HG02885 (cell line): ENCODE results near the gene SCGB1A1.
"Not testable (repeated sequence)": the region's sequence is repeated elsewhere in the genome, so short reads cannot be mapped to it uniquely, and the experiment has no call there.

Experiments
- ATAC-seq: cut with Tn5 transposase; IDR thresholded peaks from one replicate; pipeline ENCODE4 v1.9.1; 2021; ENCODE audit warnings: mild to moderate bottlenecking; ENCODE audit not compliant: unreplicated experiment, poor library complexity

The SCGB1A1 gene

DNA sequence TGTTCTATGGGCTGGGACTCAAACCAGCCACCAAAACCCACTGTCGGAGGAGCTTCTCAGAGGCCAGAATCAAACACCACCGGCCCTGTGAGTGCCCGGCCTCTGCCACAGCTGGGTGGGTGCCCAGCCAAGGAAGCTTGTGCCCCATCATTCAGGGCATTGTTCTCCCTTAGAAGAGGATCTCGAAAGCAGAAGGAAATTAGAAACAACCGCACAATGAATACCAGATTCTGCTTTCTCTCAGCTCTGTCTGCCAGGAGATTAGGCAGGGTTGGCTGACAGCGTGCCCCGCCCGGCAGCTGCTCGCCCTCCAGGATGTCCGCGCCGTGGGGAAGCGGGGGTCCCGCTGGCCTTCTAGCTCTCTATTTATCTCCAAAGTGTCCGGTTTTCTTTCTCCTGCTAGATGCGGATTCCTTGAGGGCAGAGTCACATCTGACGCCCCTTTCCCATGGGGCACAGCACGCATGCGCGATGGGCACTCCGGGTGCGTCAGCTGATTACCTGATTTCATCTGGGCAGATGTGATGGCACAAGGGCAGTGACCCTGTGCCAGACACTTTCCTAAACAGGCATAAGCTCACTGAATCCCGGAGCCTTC is 25.5 kb downstream of the SCGB1A1 start:
- no peak for ATAC-seq

DNA sequence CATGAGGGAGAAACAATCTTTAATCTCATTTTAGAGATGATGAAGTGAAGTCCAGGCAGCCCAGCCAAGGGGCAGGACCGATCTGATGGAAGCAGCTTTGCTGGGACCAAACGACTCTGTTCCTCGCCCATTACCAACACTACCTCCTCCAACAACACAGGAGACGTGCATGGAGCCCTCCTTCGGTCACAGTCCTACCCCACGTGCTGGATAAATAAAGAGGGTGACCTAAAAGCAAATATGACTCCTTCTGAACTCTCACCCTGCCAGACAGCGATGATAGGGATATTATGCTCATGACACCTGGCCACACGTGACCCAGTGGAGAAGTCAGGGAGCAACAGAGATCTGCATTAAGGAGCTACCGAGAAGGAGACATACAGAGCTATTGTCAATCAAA is 26.0 kb downstream of the SCGB1A1 start:
- no peak for ATAC-seq

DNA sequence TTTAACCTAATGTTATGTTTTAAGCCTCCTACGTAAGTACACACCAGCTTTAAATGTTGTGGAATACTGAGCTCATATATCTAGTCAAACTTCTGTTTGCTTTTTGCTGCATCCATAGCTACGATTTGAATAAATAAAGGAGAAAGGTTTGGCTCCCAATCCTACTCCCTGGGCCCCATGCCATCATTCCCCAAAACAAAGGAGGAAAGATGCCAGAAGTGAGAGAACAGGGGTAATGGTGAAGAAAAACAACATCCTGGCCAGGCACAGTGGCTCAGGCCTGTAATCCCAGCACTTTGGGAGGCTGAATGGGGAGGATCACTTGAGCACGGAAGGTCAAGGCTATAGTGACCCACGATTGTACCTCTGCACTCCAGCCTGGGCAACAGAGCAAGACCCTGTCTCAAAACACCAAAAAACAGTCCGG is 26.5 kb downstream of the SCGB1A1 start:
- ATAC-seq = no peak

DNA sequence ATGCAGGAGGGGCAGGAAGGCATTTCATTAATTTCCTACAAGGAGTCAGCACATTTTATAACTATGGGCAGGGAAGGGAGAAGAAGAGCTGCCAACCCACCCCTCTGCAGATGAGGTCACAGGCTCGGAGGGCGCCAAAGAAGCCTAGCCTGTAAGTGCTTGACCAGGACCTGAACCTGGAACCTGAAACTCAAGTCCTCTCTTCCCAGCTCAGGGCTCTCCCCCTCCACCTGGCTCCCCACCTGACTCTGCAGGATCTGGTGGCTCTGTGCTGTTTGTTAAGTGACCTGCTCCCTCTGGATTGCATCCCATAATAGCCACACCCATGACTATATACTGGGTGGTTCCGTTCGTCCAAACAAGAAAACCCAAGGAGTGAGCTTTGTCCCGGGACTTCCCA is 27.3 kb downstream of the SCGB1A1 start:
- no peak for ATAC-seq

DNA sequence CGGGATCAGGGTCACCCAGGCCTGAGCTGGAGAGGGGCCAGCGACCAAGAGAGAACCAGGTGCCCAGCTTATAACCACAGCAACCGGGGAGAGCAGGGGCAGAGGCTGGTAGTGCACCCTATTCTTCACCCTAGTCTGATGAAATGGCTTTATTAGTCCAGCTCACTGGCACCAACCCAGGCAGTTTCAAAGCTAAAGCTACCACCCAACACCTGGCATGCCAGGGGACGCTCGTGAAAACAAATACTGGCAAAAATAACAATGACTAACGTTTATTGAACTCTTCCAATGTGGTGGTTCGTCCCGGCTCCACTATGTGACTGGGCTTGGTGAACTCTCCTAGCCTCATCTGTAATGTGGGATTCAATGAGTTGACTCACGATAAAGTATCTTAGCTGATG is 30.6 kb downstream of the SCGB1A1 start:
- no peak for ATAC-seq

DNA sequence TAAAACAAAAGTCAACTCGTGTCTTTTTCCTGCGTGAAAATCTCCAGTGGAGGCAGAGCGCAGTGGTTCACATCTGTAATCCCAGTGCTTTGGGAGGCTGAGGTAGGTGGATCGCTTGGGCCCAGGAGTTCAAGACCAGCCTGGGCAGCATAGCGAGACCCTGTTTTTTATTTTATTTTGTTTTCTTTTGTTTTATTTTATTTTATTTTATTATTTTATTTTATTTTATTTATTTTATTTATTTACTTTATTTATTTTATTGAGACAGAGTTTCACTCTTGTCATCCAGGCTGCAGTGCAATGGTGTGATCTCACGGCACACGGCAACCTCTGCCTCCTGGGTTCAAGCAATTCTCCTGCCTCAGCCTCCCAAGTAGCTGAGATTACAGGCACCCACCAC is 31.1 kb downstream of the SCGB1A1 start:
- not testable (repeated sequence) for ATAC-seq

DNA sequence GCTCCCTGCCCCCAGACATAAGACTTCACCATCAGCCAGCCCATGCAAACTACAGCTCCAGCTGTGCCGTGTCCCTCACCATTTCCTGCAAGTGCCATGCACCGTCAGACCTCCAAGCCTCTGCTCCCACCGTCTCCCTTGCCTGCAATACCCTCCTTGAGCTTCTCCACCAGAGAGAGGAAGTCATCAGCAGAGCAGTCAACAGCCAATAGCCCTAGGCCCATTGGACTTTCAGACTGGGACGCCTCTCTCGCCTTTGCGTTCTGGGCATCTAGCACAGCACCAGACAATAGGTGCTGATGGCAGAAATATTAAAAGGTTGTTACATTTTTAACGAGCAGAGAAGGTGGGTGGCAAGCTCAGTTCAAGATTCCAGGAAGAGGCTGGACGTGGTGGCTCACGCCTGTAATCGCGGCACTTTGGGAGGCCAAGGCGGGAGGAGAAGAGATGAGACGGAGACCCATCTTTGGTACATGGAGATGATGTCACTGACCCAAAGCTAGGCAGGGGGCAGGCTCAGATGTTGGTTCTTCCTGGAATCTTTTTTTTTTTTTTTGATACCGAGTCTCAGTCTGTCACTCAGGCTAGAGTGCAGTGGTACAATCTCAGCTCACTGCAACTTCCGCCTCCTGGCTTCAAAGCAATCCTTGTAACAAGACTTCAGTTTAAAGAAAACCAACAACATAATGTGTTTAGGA is 31.9 kb downstream of the SCGB1A1 start:
- no peak for ATAC-seq

DNA sequence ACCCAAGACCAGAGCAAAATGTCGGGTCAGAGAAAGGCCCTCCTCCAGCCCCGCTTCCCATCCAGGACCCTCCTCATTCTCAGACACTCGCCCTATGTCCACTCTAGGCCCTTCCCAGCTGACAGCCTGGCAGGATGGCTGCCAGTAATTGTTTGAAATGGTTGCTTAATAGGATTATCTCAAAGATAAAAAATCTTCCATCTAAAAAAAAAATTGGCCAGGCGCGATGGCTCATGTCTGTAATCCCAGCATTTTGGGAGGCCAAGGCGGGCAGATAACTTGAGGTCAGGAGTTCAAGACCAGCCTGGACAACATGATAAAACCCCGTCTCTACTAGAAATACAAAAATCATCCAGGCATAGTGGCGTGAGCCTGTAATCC is 32.4 kb downstream of the SCGB1A1 start:
- ATAC-seq = no peak

DNA sequence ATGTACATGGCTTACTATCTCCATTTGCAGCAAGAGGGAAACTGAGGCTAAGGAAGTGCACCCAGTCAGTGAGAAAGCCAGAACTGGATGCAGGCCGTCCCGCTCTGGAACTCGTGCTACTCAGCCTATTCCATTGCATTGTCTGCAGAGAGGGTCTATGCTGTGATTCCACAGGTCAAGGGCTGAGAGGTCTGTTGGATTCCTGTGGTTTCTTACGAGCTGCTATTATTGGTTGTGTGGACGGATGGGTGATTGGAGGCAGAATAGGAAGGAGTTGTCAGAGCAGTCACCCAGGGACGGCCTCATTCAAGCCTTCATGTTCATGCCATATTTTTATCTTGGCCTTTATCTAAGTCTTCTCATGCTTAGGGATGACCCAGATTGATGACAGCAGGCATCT is 33.4 kb downstream of the SCGB1A1 start:
- ATAC-seq = no peak

DNA sequence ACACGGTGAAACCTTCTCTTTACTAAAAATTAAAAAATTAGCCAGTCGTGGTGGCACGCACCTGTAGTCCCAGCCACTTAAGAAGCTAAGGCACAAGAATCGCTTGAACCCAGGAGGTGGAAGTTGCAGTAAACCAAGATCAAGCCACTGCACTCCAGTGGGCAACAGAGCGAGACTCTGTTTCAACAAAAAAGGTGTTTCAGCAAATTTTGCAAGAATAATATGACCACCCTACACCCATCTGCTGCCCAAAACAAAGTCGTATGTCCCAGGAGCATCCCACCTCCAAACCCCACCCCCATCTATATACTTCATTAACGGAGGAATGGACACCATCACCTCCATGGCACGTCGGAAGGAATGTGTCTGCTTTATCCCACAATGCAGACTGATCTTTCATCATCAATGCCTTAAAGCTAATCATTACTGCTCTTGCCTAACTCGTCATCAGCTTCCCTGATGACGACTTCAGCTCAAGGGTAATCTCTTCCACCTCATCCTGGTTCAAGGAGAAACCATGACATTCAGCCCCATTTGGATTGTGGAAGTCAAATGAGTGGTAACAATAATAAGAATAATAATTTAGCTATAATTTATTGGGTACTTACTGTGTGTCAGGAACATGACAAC is 34.1 kb downstream of the SCGB1A1 start:
- ATAC-seq = no peak

DNA sequence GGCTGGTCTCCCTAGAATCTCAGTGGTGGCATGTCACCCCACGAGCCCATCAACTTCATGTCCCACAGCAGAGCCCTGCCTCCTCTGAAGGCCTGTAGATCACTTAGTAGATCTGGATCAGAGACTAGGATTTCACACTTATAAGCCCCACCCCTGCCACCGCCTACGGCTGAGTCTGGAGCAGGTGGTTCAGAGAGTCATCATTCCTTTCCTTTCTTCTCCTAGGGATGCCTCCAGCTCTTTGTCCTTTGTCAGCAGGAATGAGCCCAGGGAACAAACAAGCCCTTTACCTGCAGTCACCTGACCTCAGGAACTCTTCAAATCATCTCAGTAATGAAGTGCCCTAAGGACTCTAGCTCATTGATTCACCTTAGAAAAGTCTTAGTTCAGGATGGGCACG is 37.8 kb downstream of the SCGB1A1 start:
- ATAC-seq = no peak

DNA sequence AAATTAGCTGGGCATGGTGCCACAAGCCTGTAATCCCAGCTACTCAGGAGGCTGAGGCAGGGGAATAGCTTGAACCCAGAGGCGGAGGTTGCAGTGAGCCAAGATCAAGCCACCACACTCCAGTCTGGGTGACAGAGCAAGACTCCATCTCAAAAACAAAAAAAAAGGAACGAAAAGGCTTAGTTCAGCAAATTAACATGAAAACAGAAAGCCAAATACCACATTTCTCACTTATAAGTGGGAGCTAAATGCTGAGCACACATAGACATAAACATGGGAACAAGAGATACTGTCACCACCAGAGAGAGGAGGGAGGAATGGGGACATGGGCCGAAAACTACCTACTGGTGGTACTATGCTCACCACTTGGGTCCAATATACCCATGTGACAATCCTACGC is 38.6 kb downstream of the SCGB1A1 start:
- no peak for ATAC-seq

DNA sequence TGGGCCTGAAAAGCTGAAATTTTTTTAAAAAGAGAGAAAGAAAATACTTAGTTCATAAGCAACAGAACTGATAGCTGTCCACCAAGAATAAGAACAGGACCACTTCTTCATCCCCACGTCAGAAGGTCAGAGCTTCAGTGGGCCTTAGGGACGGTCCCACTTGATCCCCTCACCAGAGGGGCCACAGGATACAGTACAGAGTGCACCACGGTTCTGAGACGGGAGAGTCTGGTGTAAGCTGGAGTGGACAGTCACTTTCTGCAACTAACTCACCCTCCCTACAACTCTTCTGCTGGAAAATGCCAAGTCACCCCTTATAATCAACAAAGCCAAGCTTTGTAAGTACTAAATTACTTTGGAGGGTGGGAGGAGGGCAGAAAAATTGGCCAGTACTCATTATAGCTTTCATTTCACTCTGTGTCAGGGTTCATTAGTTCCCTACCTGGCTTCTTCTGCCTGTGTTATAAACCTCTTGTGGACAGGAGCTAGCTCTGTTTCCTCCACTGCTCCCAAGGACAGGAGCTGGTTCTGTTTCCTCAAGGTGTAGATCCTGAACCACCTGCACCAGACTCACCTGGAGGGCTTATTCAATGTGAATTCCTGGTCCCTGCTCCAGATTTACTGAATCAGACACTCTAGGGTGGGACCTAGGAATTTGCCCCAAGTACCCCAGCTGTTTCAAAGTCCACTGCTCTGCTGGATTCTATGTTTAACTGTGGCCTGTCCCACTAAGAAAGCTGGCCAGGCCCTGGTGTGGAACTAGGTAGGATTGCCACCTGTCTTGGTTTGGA is 39.6 kb downstream of the SCGB1A1 start:
- ATAC-seq = no peak

DNA sequence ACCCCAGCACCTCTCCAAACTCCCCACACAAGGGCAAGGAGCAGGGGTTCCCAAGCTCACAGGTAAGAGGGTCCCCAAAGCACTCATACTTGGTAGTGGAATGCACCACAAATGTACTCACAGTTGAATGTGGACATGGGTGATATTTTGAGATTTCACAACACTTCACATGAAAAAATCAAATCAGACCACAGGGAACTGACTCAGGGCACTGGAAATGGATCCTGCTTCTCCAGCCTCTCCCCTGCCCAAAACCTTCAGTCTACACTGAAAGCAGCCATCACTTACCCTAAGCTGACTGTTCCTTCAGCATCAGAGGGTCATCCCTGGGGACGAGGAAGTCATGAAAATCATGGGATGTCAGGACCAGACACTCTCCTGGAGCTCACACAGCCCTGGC is 40.2 kb downstream of the SCGB1A1 start:
- ATAC-seq = no peak

DNA sequence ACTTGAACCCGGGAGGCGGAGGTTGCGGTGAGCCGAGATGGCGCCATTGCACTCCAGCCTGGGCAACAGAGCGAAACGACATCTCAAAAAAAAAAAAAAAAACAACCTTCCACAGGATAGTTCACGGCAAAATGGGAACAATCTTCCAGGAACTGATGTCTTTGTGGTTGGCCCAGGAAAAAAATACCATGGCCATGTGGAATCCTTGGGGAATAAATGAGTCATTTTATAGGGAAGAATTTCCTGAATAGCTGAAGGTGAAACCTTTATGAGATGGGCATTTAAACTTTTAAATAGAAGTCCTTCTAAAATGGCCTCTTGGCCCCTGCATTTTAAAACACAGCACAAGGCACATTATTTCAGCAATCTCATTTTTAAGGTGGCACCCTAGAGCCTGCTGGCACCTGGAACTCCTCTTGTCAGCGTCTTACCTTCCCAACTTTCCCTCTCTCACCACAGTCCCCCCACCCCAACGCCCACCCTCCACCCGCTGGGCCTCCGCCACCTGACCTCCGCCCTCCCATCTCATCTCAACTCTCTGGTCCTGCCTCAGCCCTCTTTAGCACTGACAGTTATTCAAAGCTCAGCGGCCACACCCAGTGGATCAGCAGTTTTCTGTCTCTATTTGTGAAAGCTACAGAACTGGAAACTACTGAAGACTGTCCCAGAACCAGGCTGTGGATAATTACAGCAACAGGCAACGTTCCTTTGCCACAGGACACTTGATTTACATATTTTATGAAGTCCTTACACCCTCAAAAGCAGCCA is 43.1 kb downstream of the SCGB1A1 start:
- ATAC-seq = no peak

DNA sequence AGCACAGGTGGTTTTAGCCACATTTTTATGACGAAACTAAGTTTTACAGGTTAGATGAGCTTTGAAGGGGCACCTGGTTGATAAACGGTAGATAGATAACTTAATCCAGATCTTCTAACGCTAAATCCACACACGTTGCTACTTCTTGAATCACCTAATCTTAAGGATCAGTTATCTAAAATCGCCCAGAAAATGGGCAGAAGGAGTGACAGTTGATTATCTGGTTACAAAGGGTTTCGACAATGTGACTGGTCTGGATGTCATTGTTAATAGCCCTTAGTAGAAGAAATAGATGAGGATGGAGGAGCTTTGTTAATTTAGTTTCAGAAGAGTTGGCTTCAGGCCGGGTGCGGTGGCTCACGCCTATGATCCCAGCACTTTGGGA is 43.7 kb downstream of the SCGB1A1 start:
- ATAC-seq = no peak

DNA sequence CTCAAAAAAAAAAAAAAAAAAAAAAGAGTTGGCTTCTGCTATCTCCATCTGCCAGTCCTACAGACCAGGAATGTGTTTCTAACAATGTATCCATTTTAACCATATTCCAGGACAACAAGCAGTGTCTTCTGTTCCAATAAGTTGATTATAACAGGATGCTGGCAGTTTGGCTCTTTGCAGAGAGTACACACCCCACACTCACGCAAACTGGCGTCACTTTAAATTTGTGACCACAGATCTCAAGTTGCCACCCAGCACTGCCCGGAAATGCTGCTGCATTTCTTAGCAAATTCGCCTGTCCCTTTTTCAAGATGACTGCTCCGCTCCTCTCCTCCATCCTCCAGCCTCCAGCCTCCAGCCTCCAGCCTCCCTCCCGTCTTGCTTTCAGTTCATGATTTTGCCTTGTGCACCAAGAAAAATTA is 44.3 kb downstream of the SCGB1A1 start:
- ATAC-seq = no peak

DNA sequence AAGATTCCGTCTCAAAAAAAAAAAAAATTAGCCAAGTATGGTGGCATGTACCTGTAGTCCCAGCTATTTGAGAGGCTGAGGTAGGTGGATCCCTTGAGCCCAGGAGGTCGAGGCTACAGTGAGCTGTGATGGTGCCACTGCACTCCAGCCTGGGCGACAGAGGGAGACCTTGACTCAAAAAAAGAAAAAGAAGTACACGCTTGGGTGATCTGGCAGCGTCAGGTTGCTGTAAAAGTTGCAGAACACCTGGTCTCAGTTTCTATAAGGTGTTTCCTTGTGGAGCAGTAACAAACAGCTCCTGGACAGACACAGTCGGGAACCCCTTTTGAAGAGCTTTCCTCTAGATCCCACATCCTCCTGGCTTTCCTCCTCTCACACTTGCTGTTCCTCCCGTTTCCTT is 45.8 kb downstream of the SCGB1A1 start:
- ATAC-seq = no peak

DNA sequence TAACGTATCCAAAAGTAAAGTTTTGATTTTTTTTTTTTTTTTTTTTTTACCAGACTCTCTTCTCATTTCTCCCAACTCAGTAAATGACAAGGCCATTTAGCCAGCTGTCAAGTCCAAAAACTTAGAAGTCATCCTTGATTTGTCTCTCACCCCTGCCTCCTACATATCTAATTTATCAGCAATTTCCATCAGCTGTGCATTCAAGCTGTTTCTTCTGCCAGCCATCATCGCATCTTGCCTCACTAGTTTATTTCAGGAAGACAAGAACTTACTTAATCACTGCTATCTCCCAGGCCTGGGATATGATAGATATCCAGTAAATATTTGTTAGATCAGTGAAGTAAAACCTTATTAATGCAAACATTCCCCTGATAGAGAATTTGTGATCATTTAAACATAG is 47.6 kb downstream of the SCGB1A1 start:
- no peak for ATAC-seq

DNA sequence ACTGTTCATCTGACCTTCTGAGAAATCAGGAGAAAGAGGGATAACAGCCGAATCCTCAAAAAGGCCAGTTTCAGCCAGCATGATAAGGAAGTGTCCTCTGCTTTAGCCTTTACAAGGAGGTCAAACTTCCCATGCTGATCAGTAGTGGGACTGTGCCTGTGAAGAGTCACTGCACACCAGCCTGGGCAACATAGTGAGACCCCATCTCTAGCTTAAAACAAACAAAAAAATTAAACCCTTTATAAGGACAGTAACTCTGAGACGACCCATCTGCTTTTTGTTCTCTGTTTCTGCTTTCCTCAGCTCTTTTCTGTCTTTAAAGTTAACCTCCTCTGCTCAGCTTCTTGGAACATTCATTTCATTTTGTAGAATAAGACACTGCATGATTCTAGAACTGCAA is 49.7 kb downstream of the SCGB1A1 start:
- ATAC-seq = no peak
